WTC11 (cell line): ENCODE data around the gene CCM2L. TPM values are rescaled to one million over a fixed set of nuclear protein-coding genes. Genes with fewer than 3 reads are reported as not detected.
"Not testable (repeated sequence)": the region's sequence is repeated elsewhere in the genome, so short reads cannot be mapped to it uniquely, and the experiment has no call there.

Source experiments
- ATAC-seq: fragments of 200-7000 bp; cut with Tn5 transposase; 2 replicates; pipeline ENCODE4 v1.10.0; 2021; ENCODE audit warnings: mild to moderate bottlenecking, moderate library complexity
- CTCF ChIA-PET: fragments of 300-600 bp; sonication (Branson Sonifier 250); formaldehyde crosslinking; loops from one replicate; lab custom pipeline; 2021; ENCODE audit warnings: antibody characterized with exemption; lab: Charles Lee
- POLR2A ChIA-PET: fragments of 350-600 bp; sonication (Branson Sonifier 250); formaldehyde crosslinking; loops from one replicate; lab custom pipeline; 2021; ENCODE audit warnings: antibody characterized with exemption; lab: Charles Lee
- DNase-seq: peaks from one replicate; pipeline ENCODE4 v3.0.0; 2021; ENCODE audit warnings: low spot score
- H3K27ac Mint-ChIP-seq: 2 replicates; pipeline ENCODE4 v1.8.0; 2021; ENCODE audit warnings: mixed read lengths
- H3K27me3 Mint-ChIP-seq: 2 replicates; pipeline ENCODE4 v1.8.0; 2021; ENCODE audit warnings: low read depth, mild to moderate bottlenecking, moderate library complexity, mixed read lengths
- H3K36me3 Mint-ChIP-seq: 2 replicates; pipeline ENCODE4 v1.8.0; 2021; ENCODE audit warnings: mixed read lengths
- H3K4me1 Mint-ChIP-seq: 2 replicates; pipeline ENCODE4 v1.8.0; 2022; ENCODE audit warnings: mixed read lengths
- H3K4me3 Mint-ChIP-seq: 2 replicates; pipeline ENCODE4 v1.8.0; 2021; ENCODE audit warnings: mild to moderate bottlenecking, moderate library complexity, mixed read lengths
- H3K9me3 Mint-ChIP-seq: 2 replicates; pipeline ENCODE4 v1.8.0; 2021; ENCODE audit warnings: mixed read lengths
- AR ChIP-seq: fragments of 250-450 bp; sonication (Bioruptor Pico); IDR thresholded peaks from 2 replicates; pipeline ENCODE4 v1.9.0; 2021; ENCODE audit warnings: mild to moderate bottlenecking
- CBFB ChIP-seq: sonication (generic); formaldehyde crosslinking; IDR thresholded peaks from 2 replicates; pipeline ENCODE4 v1.8.1; 2022; ENCODE audit warnings: mild to moderate bottlenecking, low read depth, missing genetic modification reagents
- CREM ChIP-seq: sonication (generic); formaldehyde crosslinking; IDR thresholded peaks from 2 replicates; pipeline ENCODE4 v1.8.1; 2022; ENCODE audit warnings: mild to moderate bottlenecking, missing genetic modification reagents, moderate library complexity
- FOXJ3 ChIP-seq: sonication (generic); formaldehyde crosslinking; IDR thresholded peaks from 2 replicates; pipeline ENCODE4 v1.9.0; 2021; ENCODE audit warnings: missing genetic modification reagents, mild to moderate bottlenecking, borderline replicate concordance
- FOXP1 ChIP-seq: sonication (generic); formaldehyde crosslinking; IDR thresholded peaks from 2 replicates; pipeline ENCODE4 v1.8.0; 2022; ENCODE audit warnings: missing genetic modification reagents, mild to moderate bottlenecking, moderate library complexity, borderline replicate concordance
- GABPB1 ChIP-seq: sonication (generic); formaldehyde crosslinking; IDR thresholded peaks from 2 replicates; pipeline ENCODE4 v1.8.1; 2023; ENCODE audit warnings: mild to moderate bottlenecking, missing genetic modification reagents
- HMGA2 ChIP-seq: fragments of 250-450 bp; sonication (Bioruptor Pico); IDR thresholded peaks from 2 replicates; pipeline ENCODE4 v1.4.0; 2021; ENCODE audit warnings: mild to moderate bottlenecking, moderate library complexity
- IRF2 ChIP-seq: sonication (generic); formaldehyde crosslinking; IDR thresholded peaks from 2 replicates; pipeline ENCODE4 v1.8.0; 2022; ENCODE audit warnings: low read depth, missing genetic modification reagents, borderline replicate concordance
- JUN ChIP-seq: sonication (generic); formaldehyde crosslinking; IDR thresholded peaks from 2 replicates; pipeline ENCODE4 v1.8.0; 2023; ENCODE audit warnings: mild to moderate bottlenecking, missing genetic modification reagents
- MXD4 ChIP-seq: fragments of 250-450 bp; sonication (Bioruptor Pico); IDR thresholded peaks from 2 replicates; pipeline ENCODE4 v1.8.0; 2021; ENCODE audit warnings: mild to moderate bottlenecking, moderate library complexity, borderline replicate concordance
- NFYB ChIP-seq: sonication (generic); formaldehyde crosslinking; conservative IDR thresholded peaks from 2 replicates; pipeline ENCODE4 v1.8.0; 2022; ENCODE audit warnings: low read depth, missing genetic modification reagents
- NR3C1 ChIP-seq: sonication (generic); formaldehyde crosslinking; conservative IDR thresholded peaks from 2 replicates; pipeline ENCODE4 v1.8.1; 2023; ENCODE audit warnings: low read depth, mild to moderate bottlenecking, missing genetic modification reagents
- PRDM15 ChIP-seq: sonication (generic); formaldehyde crosslinking; IDR thresholded peaks from 2 replicates; pipeline ENCODE4 v1.8.0; 2022; ENCODE audit warnings: missing genetic modification reagents
- SMAD4 ChIP-seq: sonication (generic); formaldehyde crosslinking; IDR thresholded peaks from 2 replicates; pipeline ENCODE4 v1.8.0; 2022; ENCODE audit warnings: mild to moderate bottlenecking, missing genetic modification reagents
- TEAD4 ChIP-seq: sonication (generic); formaldehyde crosslinking; IDR thresholded peaks from 2 replicates; pipeline ENCODE4 v1.8.0; 2022; ENCODE audit warnings: mild to moderate bottlenecking, missing genetic modification reagents
- ZMAT4 ChIP-seq: fragments of 250-450 bp; sonication (Bioruptor Pico); IDR thresholded peaks from 2 replicates; pipeline ENCODE4 v1.9.0; 2021; ENCODE audit warnings: mild to moderate bottlenecking
- ZNF232 ChIP-seq: sonication (generic); formaldehyde crosslinking; IDR thresholded peaks from 2 replicates; pipeline ENCODE4 v1.8.0; 2022; ENCODE audit warnings: mild to moderate bottlenecking, missing genetic modification reagents
- ZNF263 ChIP-seq: sonication (generic); formaldehyde crosslinking; IDR thresholded peaks from 2 replicates; pipeline ENCODE4 v1.8.1; 2022; ENCODE audit warnings: low read depth, mild to moderate bottlenecking, moderate library complexity, missing genetic modification reagents
- ZSCAN18 ChIP-seq: fragments of 250-450 bp; sonication (Bioruptor Pico); IDR thresholded peaks from 2 replicates; pipeline ENCODE4 v2.1.2; 2022; ENCODE audit warnings: mild to moderate bottlenecking, moderate library complexity
- total RNA-seq: library from RNA; stranded (reverse); gene quantifications from 3 replicates; pipeline ENCODE4 v1.2.3, GENCODE V29; 2021
- TF ChIP-seq, protein P1 (sequence below): sonication (generic); formaldehyde crosslinking; IDR thresholded peaks from 2 replicates; pipeline ENCODE4 v1.8.1; 2023; ENCODE audit warnings: mild to moderate bottlenecking, missing genetic modification reagents, borderline replicate concordance

Gene CCM2L
- total RNA-seq, 1 experiment from 2014 or later, result 7.8 TPM

GRCh38 chr20:32033316-32033715, 23.1 kb downstream of the CCM2L start (continued):
- no peak for TF ChIP-seq AR (CRISPR knock-in tag)
- TF ChIP-seq GABPB1 (CRISPR knock-in tag), result no peak

DNA sequence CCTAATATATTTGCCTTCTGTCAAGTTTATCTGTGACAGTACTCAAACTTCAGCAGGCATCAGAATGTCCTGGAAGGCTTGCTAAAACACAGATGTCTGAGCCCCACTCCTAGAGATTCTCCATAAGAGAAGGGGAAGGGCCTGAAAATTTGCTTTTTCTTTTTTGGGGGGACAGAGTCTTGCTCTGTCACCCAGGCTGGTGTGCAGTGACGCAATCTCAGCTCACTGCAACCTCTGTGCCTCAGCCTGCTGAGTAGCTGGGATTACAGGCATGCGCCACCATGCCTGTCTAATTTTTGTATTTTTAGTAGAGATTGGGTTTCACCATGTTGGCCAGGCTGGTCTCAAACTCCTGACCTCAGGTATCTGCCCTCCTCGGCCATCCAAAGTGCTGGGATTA, 23.5 kb downstream of the CCM2L start:
- H3K36me3 Mint-ChIP-seq, H3K27ac Mint-ChIP-seq, H3K9me3 Mint-ChIP-seq, H3K4me3 Mint-ChIP-seq, ATAC-seq, H3K27me3 Mint-ChIP-seq, H3K4me1 Mint-ChIP-seq, POLR2A ChIA-PET, DNase-seq: not testable (repeated sequence)
- CTCF ChIA-PET, result interaction anchor here (2.0 to 9.5 kb wide), 3 partner anchors 57 to 211 kb away, joined by 6 to 70 read pairs (median 17); no protein-coding TSS in a partner anchor

DNA sequence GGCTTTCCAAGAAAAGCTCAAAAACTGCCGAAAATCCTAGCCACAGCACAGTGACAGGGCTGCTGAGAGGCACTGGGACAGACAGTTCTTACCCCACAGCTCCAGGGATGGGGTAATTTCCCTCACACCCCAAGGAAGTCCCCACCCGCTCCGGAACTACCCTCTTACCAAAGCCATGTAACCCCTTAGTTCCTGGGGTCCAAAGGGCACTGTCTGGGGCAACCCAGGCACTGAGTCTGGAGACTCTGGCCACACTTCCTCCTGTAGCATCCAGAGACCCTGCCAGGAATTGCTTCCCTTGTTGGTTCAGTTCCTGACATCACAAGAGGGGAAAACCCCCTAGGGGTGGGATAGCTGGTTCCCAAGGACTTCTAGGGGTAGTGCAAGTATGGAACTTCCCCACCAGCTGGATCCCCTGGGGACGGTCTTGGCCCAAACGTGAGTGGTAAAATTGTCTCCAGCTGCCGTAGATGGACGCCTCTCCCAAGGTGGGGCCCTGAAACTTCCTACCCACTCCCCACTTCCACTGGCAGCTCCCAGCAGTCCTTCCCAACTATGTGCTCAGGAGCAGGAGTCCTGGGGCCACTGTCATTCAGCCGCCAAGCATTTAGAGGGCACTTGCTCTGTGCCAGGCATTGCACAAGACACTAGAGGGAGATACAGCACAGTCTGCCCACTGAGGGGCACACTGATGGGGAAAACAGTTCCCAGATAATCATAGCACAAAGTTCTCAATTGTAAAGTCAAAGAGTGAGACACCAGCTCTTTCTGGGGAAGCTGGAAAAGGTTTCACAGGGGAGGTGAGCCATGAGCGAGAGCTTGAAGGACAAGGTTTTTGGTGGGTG, 24.6 kb downstream of the CCM2L start:
- ChIA-PET CTCF (interaction anchor here (0.5 to 9.5 kb wide), 12 partner anchors 15 to 212 kb away, joined by 3 to 70 read pairs (median 6); partner anchors contain the start of genes HCK, PDRG1 and XKR7), POLR2A (no interaction called here)
- no peak overlapping the region for H3K27ac Mint-ChIP-seq

GRCh38 chr20:32035426-32035779, 25.2 kb downstream of the CCM2L start:
- DNase-seq, result no peak
- H3K4me1 Mint-ChIP-seq, result peaks cover 14% of the 10 kb centered on the region
- no peak for ATAC-seq
- peaks cover 2% of the 10 kb centered on the region; the same call in 1 of the 2 replicates for H3K27me3 Mint-ChIP-seq
- H3K9me3 Mint-ChIP-seq, result no peaks in the 10 kb centered on the region
- ChIA-PET POLR2A (no interaction called here), CTCF (interaction anchor here (0.5 to 9.5 kb wide), 11 partner anchors 16 to 212 kb away, joined by 3 to 70 read pairs (median 6); partner anchors contain the start of genes HCK, PDRG1 and XKR7)
- no peak overlapping the region for H3K4me3 Mint-ChIP-seq
- no peak overlapping the region for H3K27ac Mint-ChIP-seq
- no peaks in the 10 kb centered on the region for H3K36me3 Mint-ChIP-seq
- TF ChIP-seq NFYB (CRISPR knock-in tag) (no peak), HMGA2 (no peak), FOXP1 (CRISPR knock-in tag) (no peak), ZSCAN18 (CRISPR knock-in tag) (no peak), PRDM15 (CRISPR knock-in tag) (no peak)

More for the DNA sequence above, 24.6 kb downstream of the CCM2L start:
- ATAC-seq (peak; percentile 5; the same call in 1 of the 2 replicates), DNase-seq (no peak)
- Mint-ChIP-seq H3K4me1 (peaks cover 9% of the 10 kb centered on the region), H3K4me3 (no peak overlapping the region), H3K27me3 (peaks cover 7% of the 10 kb centered on the region), H3K36me3 (peaks cover 2% of the 10 kb centered on the region; the same call in 1 of the 2 replicates), H3K9me3 (no peaks in the 10 kb centered on the region)
- TF ChIP-seq FOXJ3 (CRISPR knock-in tag), result no peak
- no peak for TF ChIP-seq ZMAT4 (CRISPR knock-in tag)
- no peak for TF ChIP-seq CREM (CRISPR knock-in tag)
- TF ChIP-seq TEAD4 (CRISPR knock-in tag), result no peak
- TF ChIP-seq JUN (CRISPR knock-in tag), result no peak
- TF ChIP-seq NR3C1, result no peak
- TF ChIP-seq SMAD4 (CRISPR knock-in tag), result no peak
- no peak for TF ChIP-seq IRF2 (CRISPR knock-in tag)
- TF ChIP-seq CBFB (CRISPR knock-in tag), result no peak
- no peak for TF ChIP-seq MXD4
- no peak for TF ChIP-seq ZNF263 (CRISPR knock-in tag)
- TF ChIP-seq, protein P1, sequence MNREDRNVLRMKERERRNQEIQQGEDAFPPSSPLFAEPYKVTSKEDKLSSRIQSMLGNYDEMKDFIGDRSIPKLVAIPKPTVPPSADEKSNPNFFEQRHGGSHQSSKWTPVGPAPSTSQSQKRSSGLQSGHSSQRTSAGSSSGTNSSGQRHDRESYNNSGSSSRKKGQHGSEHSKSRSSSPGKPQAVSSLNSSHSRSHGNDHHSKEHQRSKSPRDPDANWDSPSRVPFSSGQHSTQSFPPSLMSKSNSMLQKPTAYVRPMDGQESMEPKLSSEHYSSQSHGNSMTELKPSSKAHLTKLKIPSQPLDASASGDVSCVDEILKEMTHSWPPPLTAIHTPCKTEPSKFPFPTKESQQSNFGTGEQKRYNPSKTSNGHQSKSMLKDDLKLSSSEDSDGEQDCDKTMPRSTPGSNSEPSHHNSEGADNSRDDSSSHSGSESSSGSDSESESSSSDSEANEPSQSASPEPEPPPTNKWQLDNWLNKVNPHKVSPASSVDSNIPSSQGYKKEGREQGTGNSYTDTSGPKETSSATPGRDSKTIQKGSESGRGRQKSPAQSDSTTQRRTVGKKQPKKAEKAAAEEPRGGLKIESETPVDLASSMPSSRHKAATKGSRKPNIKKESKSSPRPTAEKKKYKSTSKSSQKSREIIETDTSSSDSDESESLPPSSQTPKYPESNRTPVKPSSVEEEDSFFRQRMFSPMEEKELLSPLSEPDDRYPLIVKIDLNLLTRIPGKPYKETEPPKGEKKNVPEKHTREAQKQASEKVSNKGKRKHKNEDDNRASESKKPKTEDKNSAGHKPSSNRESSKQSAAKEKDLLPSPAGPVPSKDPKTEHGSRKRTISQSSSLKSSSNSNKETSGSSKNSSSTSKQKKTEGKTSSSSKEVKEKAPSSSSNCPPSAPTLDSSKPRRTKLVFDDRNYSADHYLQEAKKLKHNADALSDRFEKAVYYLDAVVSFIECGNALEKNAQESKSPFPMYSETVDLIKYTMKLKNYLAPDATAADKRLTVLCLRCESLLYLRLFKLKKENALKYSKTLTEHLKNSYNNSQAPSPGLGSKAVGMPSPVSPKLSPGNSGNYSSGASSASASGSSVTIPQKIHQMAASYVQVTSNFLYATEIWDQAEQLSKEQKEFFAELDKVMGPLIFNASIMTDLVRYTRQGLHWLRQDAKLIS (CRISPR knock-in tag), result no peak
- TF ChIP-seq ZNF232 (CRISPR knock-in tag), result no peak
